ENCODE measurements around the gene CSAG2.

CSAG2 gene

GRCh38 chrX:152663086-152663485 lies 46.0 kb downstream of the CSAG2 start:
- in situ Hi-C loops (cut with MboI; ENCODE audit: low sequenced_read_pairs, unreplicated experiment): no loop called here
- no peak for TF ChIP-seq CTCF (IDR thresholded peaks at IDR 0.05; ENCODE audit: borderline replicate concordance, control extremely low read depth, extremely low read depth, insufficient read depth, missing control alignments)
- no peak for DNase-seq (ENCODE audit: low spot score)

GRCh38 chrX:152658302-152658701 lies 50.8 kb downstream of the CSAG2 start:
- no peak for DNase-seq (ENCODE audit: low spot score)
- TF ChIP-seq CTCF (IDR thresholded peaks at IDR 0.05; ENCODE audit: borderline replicate concordance, control extremely low read depth, extremely low read depth, insufficient read depth, missing control alignments): no peak
- in situ Hi-C loops (cut with MboI; ENCODE audit: low sequenced_read_pairs, unreplicated experiment): no loop called here
